H1 (cell line): ENCODE results near the gene BRD9. TPM values are rescaled to one million over a fixed set of nuclear protein-coding genes. Genes with fewer than 3 reads are reported as not detected.

ENCODE experiments used
- CTCF ChIA-PET: fragments of 300-600 bp; sonication (Branson Sonifier 250); formaldehyde crosslinking; loops from one replicate; lab custom pipeline; 2021; ENCODE audit not compliant: partially characterized antibody; lab: Charles Lee
- POLR2A ChIA-PET: fragments of 300-600 bp; sonication (Branson Sonifier 250); formaldehyde crosslinking; loops from one replicate; lab custom pipeline; 2021; ENCODE audit warnings: inconsistent platforms; ENCODE audit not compliant: partially characterized antibody; lab: Charles Lee
- DNase-seq, 2 experiments: peaks; one replicate each; pipeline versions ENCODE4 v3.0.0 to v3.0.0-alpha.2; 2010 to 2022; ENCODE audit warnings: low spot score in 2 of 2, low read depth in 1 of 2, mixed read lengths in 1 of 2
- FAIRE-seq: peaks from 2 replicates; lab custom pipeline; 2011; peaks lifted over from hg19 to GRCh38; lab: Jason Lieb, UNC
- H2AFZ ChIP-seq: 2 replicates; pipeline ENCODE4 v1.8.1; 2012; ENCODE audit warnings: low read length, inconsistent platforms
- H2AK5ac ChIP-seq: 2 replicates; pipeline ENCODE4 v1.6.1; 2013; ENCODE audit warnings: low read depth, low read length
- H2BK120ac ChIP-seq: replicated peaks from 2 replicates; pipeline ENCODE3; 2013; ENCODE audit warnings: low read depth, low read length, inconsistent platforms
- H2BK12ac ChIP-seq: 2 replicates; pipeline ENCODE4 v1.6.1; 2013; ENCODE audit warnings: low read depth, low read length
- H2BK15ac ChIP-seq: 2 replicates; pipeline ENCODE4 v1.6.1; 2013; ENCODE audit warnings: low read length
- H2BK20ac ChIP-seq: 2 replicates; pipeline ENCODE4 v1.6.1; 2013; ENCODE audit warnings: low read length
- H2BK5ac ChIP-seq: 2 replicates; pipeline ENCODE4 v1.6.1; 2013; ENCODE audit warnings: low read depth, low read length
- H3K14ac ChIP-seq: 2 replicates; pipeline ENCODE4 v1.6.1; 2013; ENCODE audit warnings: inconsistent platforms; ENCODE audit not compliant: insufficient read length
- H3K18ac ChIP-seq: 2 replicates; pipeline ENCODE4 v1.6.1; 2013; ENCODE audit warnings: low read length; ENCODE audit errors: extremely low read depth
- H3K23ac ChIP-seq: 2 replicates; pipeline ENCODE4 v1.6.1; 2013; ENCODE audit warnings: inconsistent platforms; ENCODE audit not compliant: insufficient read length
- H3K23me2 ChIP-seq: 2 replicates; pipeline ENCODE4 v1.6.1; 2013; ENCODE audit warnings: low read depth, low read length
- H3K27ac ChIP-seq: 2 replicates; pipeline ENCODE4 v1.6.1; 2011; ENCODE audit warnings: low read depth, low read length, inconsistent platforms
- H3K27me3 ChIP-seq, 4 experiments: replicated peaks in 1 of 4; 1 replicate in 1 of 4; 2 replicates in 3 of 4; pipeline versions ENCODE4 v1.6.1 to v1.8.1; 2011 to 2013; ENCODE audit warnings: low read length in 3 of 4, mild to moderate bottlenecking in 3 of 4, inconsistent platforms in 2 of 4, mixed read lengths in 2 of 4, moderate library complexity in 1 of 4; ENCODE audit not compliant: control insufficient read depth in 3 of 4, insufficient read depth in 3 of 4; ENCODE audit errors: extremely low read depth in 1 of 4
- H3K36me3 ChIP-seq, 4 experiments: 2 replicates each; pipeline versions ENCODE4 v1.6.1 to v1.8.1; 2011 to 2013; ENCODE audit warnings: mild to moderate bottlenecking in 4 of 4, low read length in 3 of 4, moderate library complexity in 2 of 4, control low read depth in 1 of 4, inconsistent platforms in 1 of 4; ENCODE audit not compliant: insufficient read depth in 4 of 4, control insufficient read depth in 2 of 4
- H3K4ac ChIP-seq: replicated peaks from 2 replicates; pipeline ENCODE3; 2013; ENCODE audit warnings: low read length, low read depth, mixed read lengths, inconsistent platforms; ENCODE audit not compliant: insufficient read length
- H3K4me1 ChIP-seq, 4 experiments: replicated peaks in 1 of 4; 1 replicate in 1 of 4; 2 replicates in 3 of 4; pipeline versions ENCODE4 v1.6.1 to v1.8.1; 2011 to 2013; ENCODE audit warnings: low read length in 3 of 4, inconsistent platforms in 2 of 4, mixed read lengths in 1 of 4; ENCODE audit not compliant: insufficient read depth in 4 of 4, control insufficient read depth in 3 of 4
- H3K4me2 ChIP-seq, 2 experiments: 2 replicates each; pipeline versions ENCODE4 v1.6.1 to v1.8.1; 2011 to 2013; ENCODE audit warnings: low read depth in 2 of 2, low read length in 2 of 2, control low read depth in 1 of 2, inconsistent platforms in 1 of 2, mild to moderate bottlenecking in 1 of 2; ENCODE audit not compliant: insufficient read depth in 1 of 2
- H3K4me3 ChIP-seq, 4 experiments: fragments of 200-600, 300-600 bp in 1 of 4; sonication (generic), shearing (Covaris generic), sonication (Bioruptor Twin) in 1 of 4; 2 replicates each; pipeline versions ENCODE4 v1.5.1 to v1.8.1; 2011 to 2016; ENCODE audit warnings: low read length in 4 of 4, low read depth in 3 of 4, control low read depth in 2 of 4, inconsistent platforms in 2 of 4, mild to moderate bottlenecking in 2 of 4, mixed read lengths in 1 of 4, moderate library complexity in 1 of 4; ENCODE audit not compliant: insufficient read depth in 2 of 4; ENCODE audit errors: extremely low read depth in 1 of 4
- H3K56ac ChIP-seq: replicated peaks from 2 replicates; pipeline ENCODE3; 2013; ENCODE audit warnings: low read depth, mild to moderate bottlenecking, mixed read lengths, low read length, inconsistent platforms; ENCODE audit not compliant: insufficient read length
- H3K79me1 ChIP-seq: 2 replicates; pipeline ENCODE4 v1.6.1; 2013; ENCODE audit warnings: low read depth, low read length, control low read depth
- H3K79me2 ChIP-seq, 2 experiments: 2 replicates each; pipeline versions ENCODE4 v1.6.1 to v1.8.1; 2012 to 2013; ENCODE audit warnings: low read length in 2 of 2, mild to moderate bottlenecking in 2 of 2, inconsistent platforms in 1 of 2; ENCODE audit not compliant: insufficient read depth in 2 of 2, control insufficient read depth in 1 of 2
- H3K9ac ChIP-seq, 4 experiments: replicated peaks in 1 of 4; 1 replicate in 1 of 4; 2 replicates in 3 of 4; pipeline versions ENCODE4 v1.6.1 to v1.8.1; 2011 to 2013; ENCODE audit warnings: low read depth in 3 of 4, low read length in 3 of 4, control low read depth in 2 of 4, mild to moderate bottlenecking in 2 of 4, moderate library complexity in 2 of 4, inconsistent platforms in 1 of 4; ENCODE audit errors: extremely low read depth in 1 of 4
- H3K9me3 ChIP-seq, 2 experiments: 2 replicates each; pipeline versions ENCODE4 v1.6.1 to v1.8.1; 2012 to 2013; ENCODE audit warnings: mild to moderate bottlenecking in 2 of 2, moderate library complexity in 2 of 2, control low read depth in 1 of 2, inconsistent platforms in 1 of 2, low read depth in 1 of 2, low read length in 1 of 2, mixed read lengths in 1 of 2; ENCODE audit not compliant: insufficient read depth in 2 of 2
- H4K20me1 ChIP-seq, 2 experiments: replicated peaks in 1 of 2; 2 replicates each; pipeline versions ENCODE3 to v1.8.1; 2011 to 2013; ENCODE audit warnings: inconsistent platforms in 2 of 2, low read length in 2 of 2, mild to moderate bottlenecking in 1 of 2; ENCODE audit not compliant: insufficient read depth in 2 of 2, control insufficient read depth in 1 of 2
- H4K5ac ChIP-seq: 2 replicates; pipeline ENCODE4 v1.6.1; 2013; ENCODE audit warnings: low read length, low read depth, mixed read lengths, inconsistent platforms; ENCODE audit not compliant: insufficient read length
- H4K8ac ChIP-seq: 2 replicates; pipeline ENCODE4 v1.8.0; 2013; ENCODE audit warnings: mild to moderate bottlenecking, moderate library complexity, low read length, inconsistent platforms; ENCODE audit not compliant: insufficient read depth; ENCODE audit errors: extremely low read depth
- H4K91ac ChIP-seq: replicated peaks from 2 replicates; pipeline ENCODE3; 2013; ENCODE audit warnings: low read length, mixed read lengths, inconsistent platforms; ENCODE audit not compliant: insufficient read length
- ATF3 ChIP-seq: IDR thresholded peaks from 2 replicates; pipeline ENCODE4 v1.6.1; 2011; ENCODE audit warnings: low read depth, mild to moderate bottlenecking, low read length; ENCODE audit not compliant: insufficient read depth
- BRCA1 ChIP-seq: IDR thresholded peaks from 2 replicates; pipeline ENCODE4 v1.6.1; 2012; ENCODE audit warnings: low read depth, low read length, improper control_type of control experiment
- CTBP2 ChIP-seq: IDR thresholded peaks from 2 replicates; pipeline ENCODE4 v1.7.0; 2011; ENCODE audit warnings: borderline replicate concordance, mild to moderate bottlenecking, moderate library complexity, mixed read lengths, low read length; ENCODE audit not compliant: insufficient read depth, insufficient read length
- E2F6 ChIP-seq: IDR thresholded peaks from 2 replicates; pipeline ENCODE4 v1.6.1; 2012; ENCODE audit warnings: inconsistent platforms
- GABPA ChIP-seq: IDR thresholded peaks from 2 replicates; pipeline ENCODE4 v1.6.1; 2011; ENCODE audit warnings: mild to moderate bottlenecking, low read length, moderate library complexity, borderline replicate concordance; ENCODE audit not compliant: insufficient read depth
- GTF2F1 ChIP-seq: IDR thresholded peaks from 2 replicates; pipeline ENCODE4 v1.6.1; 2012; ENCODE audit warnings: low read depth, low read length, improper control_type of control experiment, borderline replicate concordance
- JUND ChIP-seq: IDR thresholded peaks from 2 replicates; pipeline ENCODE4 v1.6.1; 2011; ENCODE audit warnings: mild to moderate bottlenecking, improper control_type of control experiment, low read length
- PHF8 ChIP-seq: fragments of 200-600 bp; sonication (generic); conservative IDR thresholded peaks from 2 replicates; pipeline ENCODE4 v1.7.1; 2012; ENCODE audit warnings: low read depth, mild to moderate bottlenecking, inconsistent platforms, low read length, moderate library complexity
- POU5F1 ChIP-seq: IDR thresholded peaks from 2 replicates; pipeline ENCODE4 v1.6.1; 2011; ENCODE audit warnings: low read depth, mild to moderate bottlenecking, low read length, moderate library complexity
- RAD21 ChIP-seq, 2 experiments: IDR thresholded peaks in 1 of 2; conservative IDR thresholded peaks in 1 of 2; 2 replicates each; pipeline ENCODE4 v1.6.1; 2011; ENCODE audit warnings: low read depth in 2 of 2, low read length in 2 of 2, improper control_type of control experiment in 1 of 2, inconsistent platforms in 1 of 2, mild to moderate bottlenecking in 1 of 2, moderate library complexity in 1 of 2
- TAF1 ChIP-seq: IDR thresholded peaks from 2 replicates; pipeline ENCODE4 v1.6.1; 2011; ENCODE audit warnings: mild to moderate bottlenecking, low read depth, low read length
- WGBS, 2 experiments: shearing (Covaris generic) in 1 of 2; methylation state at CpG; one replicate each; pipeline versions ENCODE4 v1.1.6 to v1.1.7; 2013 to 2015; ENCODE audit warnings: low lambda C conversion rate in 2 of 2, mixed read lengths in 2 of 2, inconsistent platforms in 1 of 2, low coverage in 1 of 2, missing lambda C conversion rate in 1 of 2; ENCODE audit not compliant: insufficient replicate concordance in 2 of 2, insufficient coverage in 1 of 2, insufficient read length in 1 of 2; ENCODE audit errors: extremely low coverage in 1 of 2, missing lambda C conversion rate in 1 of 2; 5-methylcytosine and 5-hydroxymethylcytosine counted together
- polyA plus RNA-seq, 7 experiments: library from polyadenylated mRNA; depleted of rRNA in 3 of 7; stranded (reverse) in 5 of 7; unstranded in 2 of 7; fragments of >200 nt in 5 of 7; fragments of 200-250 nt in 2 of 7; gene quantifications; 1 replicate in 5 of 7; 2 replicates in 1 of 7; 4 replicates in 1 of 7; pipeline versions ENCODE4 v1.2.1 to v1.2.3, GENCODE V29; 2011 to 2013; ENCODE audit warnings: missing spikeins in 2 of 7, mixed read lengths in 2 of 7
- total RNA-seq: library from RNA; stranded (reverse); fragmentation: NEBNext Ultra II Directional; extraction: Animal tissue kit (Norgen Biotek cat#: 25700); gene quantifications from 2 replicates; pipeline ENCODE4 v1.2.1, GENCODE V29; 2021

The BRD9 gene
- total and polyA plus RNA-seq, 2 of the 8 experiments (the other 6 are each of a cell fraction or from before 2014, with no cell fraction given): 9.3 to 49.4 TPM

- H4K91ac ChIP-seq: no peak overlapping the region
- no peak overlapping the region for H3K4ac ChIP-seq
- H3K56ac ChIP-seq: no peak overlapping the region
- no peak for DNase-seq
- no peak overlapping the region for H2AK5ac ChIP-seq
- no peak overlapping the region for H2BK5ac ChIP-seq
- no peaks in the 10 kb centered on the region for H3K79me1 ChIP-seq
- no peak overlapping the region for H3K4me2 ChIP-seq
- H3K23ac ChIP-seq: no peak overlapping the region
- 91% methylated on average over 2 of the region's 3 CpGs; no CpG with 5 or more reads in 1 of the 2 experiments for WGBS, 2 experiments
- no peak overlapping the region for H2BK12ac ChIP-seq
- H3K27ac ChIP-seq: no peak overlapping the region
- POLR2A ChIA-PET: no interaction called here
- H3K18ac ChIP-seq: no peak overlapping the region
- CTCF ChIA-PET: interaction anchor here (1.2 to 1.5 kb wide), 2 partner anchors 104 to 150 kb away, joined by 3 read pairs; no protein-coding TSS in a partner anchor
- no peaks in the 10 kb centered on the region for H4K20me1 ChIP-seq
- H4K8ac ChIP-seq: no peak overlapping the region
- no peak overlapping the region for H3K9ac ChIP-seq
- H3K23me2 ChIP-seq: no peaks in the 10 kb centered on the region
- H2BK15ac ChIP-seq: no peak overlapping the region
- FAIRE-seq: no peak
- no peak overlapping the region for H2BK20ac ChIP-seq
- no peaks in the 10 kb centered on the region for H3K27me3 ChIP-seq
- no peak overlapping the region for H4K5ac ChIP-seq
- H3K36me3 ChIP-seq: peaks cover 0 to 14% (median 2%) of the 10 kb centered on the region in 4 experiments; a peak in 4 of 8 replicates
- H3K4me1 ChIP-seq: no peaks in the 10 kb centered on the region
- no peaks in the 10 kb centered on the region for H3K79me2 ChIP-seq
- H3K9me3 ChIP-seq: no peaks in the 10 kb centered on the region
- no peak overlapping the region for H3K14ac ChIP-seq
- no peak overlapping the region for H3K4me3 ChIP-seq
- no peak overlapping the region for H2BK120ac ChIP-seq
- TF ChIP-seq TAF1 (no peak), GABPA (no peak), ATF3 (no peak), E2F6 (no peak), BRCA1 (no peak), GTF2F1 (no peak), RAD21 (IDR thresholded peaks at IDR 0.05 in 1 of 2, conservative IDR thresholded peaks at IDR 0.05 in 1 of 2; ENCODE audit: low read depth in 2 of 2, low read length in 2 of 2) (no peak), CTBP2 (no peak), POU5F1 (no peak), PHF8 (no peak), JUND (no peak)
- TF ChIP-seq, all 59 proteins: peak for 0
- H2AFZ ChIP-seq: no peak overlapping the region
These were observed 72.4 kb downstream of the BRD9 start for GRCh38 chr5:820245-820644.
